EL (cell line): Measurements from ENCODE around the gene URB2.

Experiments
- DNase-seq: peaks from one replicate; pipeline ENCODE4 v3.0.0-alpha.2; 2016

The URB2 gene

GRCh38 chr1:229650045-229650444 lies 24.0 kb downstream of the URB2 start:
- no peak for DNase-seq

- DNase-seq = no peak
Measured at GRCh38 chr1:229651546-229651945, 25.5 kb downstream of the URB2 start.

GRCh38 chr1:229653420-229653819 lies 27.4 kb downstream of the URB2 start:
- DNase-seq = no peak

- no peak for DNase-seq
Measured at GRCh38 chr1:229655781-229656180, 29.7 kb downstream of the URB2 start.

GRCh38 chr1:229657993-229658755 lies 32.1 kb downstream of the URB2 start:
- no peak for DNase-seq

GRCh38 chr1:229661022-229661877 lies 35.2 kb downstream of the URB2 start:
- peak; percentile 60 for DNase-seq

- no peak for DNase-seq
Measured at GRCh38 chr1:229661897-229662296, 35.9 kb downstream of the URB2 start.

- DNase-seq = peak; percentile 59
Measured at GRCh38 chr1:229664133-229664689, 38.2 kb downstream of the URB2 start.

GRCh38 chr1:229665912-229666558 lies 40.0 kb downstream of the URB2 start:
- no peak for DNase-seq

GRCh38 chr1:229666585-229666984 lies 40.5 kb downstream of the URB2 start:
- no peak for DNase-seq

GRCh38 chr1:229669333-229669732 lies 43.3 kb downstream of the URB2 start:
- no peak for DNase-seq

GRCh38 chr1:229671310-229671709 lies 45.3 kb downstream of the URB2 start:
- DNase-seq = no peak

- no peak for DNase-seq
Measured at GRCh38 chr1:229672246-229672645, 46.2 kb downstream of the URB2 start.

- no peak for DNase-seq
Measured at GRCh38 chr1:229674042-229674441, 48.0 kb downstream of the URB2 start.

- DNase-seq = no peak
Measured at GRCh38 chr1:229675396-229675795, 49.3 kb downstream of the URB2 start.

- no peak for DNase-seq
Measured at GRCh38 chr1:229685149-229685548, 59.1 kb downstream of the URB2 start.

GRCh38 chr1:229689273-229689672 lies 63.2 kb downstream of the URB2 start:
- DNase-seq = no peak

- DNase-seq = no peak
Measured at GRCh38 chr1:229689904-229690303, 63.9 kb downstream of the URB2 start.

GRCh38 chr1:229690662-229691061 lies 64.6 kb downstream of the URB2 start:
- no peak for DNase-seq

- no peak for DNase-seq
Measured at GRCh38 chr1:229691362-229691761, 65.3 kb downstream of the URB2 start.

GRCh38 chr1:229693129-229693900 lies 67.3 kb downstream of the URB2 start:
- DNase-seq = no peak

- DNase-seq = peak; percentile 67
Measured at GRCh38 chr1:229694053-229694693, 68.1 kb downstream of the URB2 start.
